Suppressor macrophage treated with lipopolysaccharide for 1 hour (primary cell): Measurements from ENCODE around the gene ADGRB3.
"Not testable (repeated sequence)": the region's sequence is repeated elsewhere in the genome, so short reads cannot be mapped to it uniquely, and the experiment has no call there.

Experiments
- DNase-seq, 3 donors: peaks; one replicate each; pipeline ENCODE4 v3.0.0-alpha.2; 2020 to 2022

ADGRB3 gene

DNA sequence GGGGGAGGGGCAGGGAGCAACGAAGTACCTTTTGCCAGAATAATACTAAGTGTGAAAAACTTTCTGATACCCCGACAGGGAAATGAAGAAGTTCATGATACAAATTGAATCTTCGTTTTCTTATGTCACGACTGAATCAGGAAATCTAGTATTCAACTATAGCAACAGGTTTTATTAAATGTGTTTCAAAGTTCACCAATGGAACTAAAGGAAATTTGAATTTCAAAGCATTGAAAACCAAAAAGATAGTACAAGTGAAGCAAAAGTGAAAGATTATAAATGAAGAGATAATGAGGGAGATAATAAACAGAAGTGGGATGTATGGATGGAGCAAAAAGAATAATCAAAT is 333.2 kb downstream of the ADGRB3 start:
- no peak for DNase-seq

DNA sequence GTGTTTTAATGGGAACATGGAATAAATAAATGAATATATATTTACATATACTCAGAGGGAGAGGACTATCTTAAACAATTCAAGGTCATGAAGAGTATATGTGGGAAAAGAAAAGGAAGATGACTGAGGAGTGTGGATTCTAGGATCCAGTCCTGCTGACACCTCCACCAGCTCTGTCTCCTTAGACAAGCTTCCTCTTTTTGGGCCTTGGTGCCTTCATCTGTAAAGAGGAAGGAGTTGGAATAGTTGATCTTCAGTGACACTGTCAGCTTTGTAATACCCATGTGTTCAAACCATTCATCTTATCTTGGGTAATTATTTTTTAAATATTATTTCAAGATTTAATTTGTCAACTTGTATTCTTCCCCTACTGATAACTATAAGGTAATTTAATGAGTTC is 338.0 kb downstream of the ADGRB3 start:
- peak; percentile 30 to 41 (median 33) for DNase-seq

DNA sequence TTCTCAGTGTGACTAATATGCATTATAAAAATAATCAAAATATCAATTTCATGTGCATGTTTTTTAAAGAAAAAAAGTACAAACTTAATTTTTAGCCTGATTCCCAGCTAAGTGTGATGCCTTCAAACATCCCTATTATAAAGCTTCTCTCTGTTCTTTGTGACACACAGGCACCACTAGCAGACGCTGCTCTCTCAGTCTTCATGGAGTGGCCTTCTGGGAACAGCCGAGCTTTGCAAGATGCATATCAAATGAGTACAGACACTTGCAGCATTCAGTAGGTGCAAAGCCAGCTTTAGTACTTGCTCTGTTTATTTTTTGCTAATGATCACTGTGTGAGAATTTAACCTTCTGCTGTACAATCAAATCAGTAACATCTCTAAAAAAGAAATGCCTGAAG is 340.0 kb downstream of the ADGRB3 start:
- DNase-seq: no peak

DNA sequence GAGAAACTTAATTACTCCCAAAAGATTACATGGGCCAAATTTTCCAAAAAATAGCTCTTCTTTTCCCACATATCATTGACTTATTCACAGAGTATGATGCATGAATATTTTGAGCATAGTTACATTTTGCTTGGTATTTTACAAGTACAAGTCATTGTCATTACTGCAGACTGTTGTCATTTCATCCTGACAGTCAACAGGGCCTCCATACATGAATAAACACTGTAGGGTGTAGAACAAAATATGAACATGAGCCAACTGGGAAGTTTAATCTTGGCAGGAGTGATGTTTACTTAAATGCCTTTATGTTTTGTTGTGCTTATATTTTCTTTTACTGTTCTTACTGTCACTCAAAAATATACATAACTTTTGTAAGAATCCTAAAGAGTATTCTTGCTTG is 340.7 kb downstream of the ADGRB3 start:
- no peak for DNase-seq

DNA sequence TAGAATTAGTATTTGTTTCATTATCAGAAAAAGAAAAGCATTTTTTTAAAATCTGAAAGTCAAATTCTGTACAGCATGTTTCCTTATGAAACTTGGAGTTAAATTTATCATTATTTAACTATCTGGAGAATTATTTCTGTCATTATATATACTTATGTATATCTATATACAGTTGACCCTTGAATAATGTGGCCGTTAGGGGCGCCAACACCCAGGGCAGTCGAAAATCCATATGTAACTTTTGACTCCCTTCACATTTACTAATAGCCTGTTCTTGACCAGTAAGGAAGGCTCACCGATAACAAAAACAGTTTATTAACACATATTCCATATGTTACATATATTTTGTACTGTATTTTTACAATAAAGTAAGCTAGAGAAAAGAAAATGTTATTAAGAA is 341.2 kb downstream of the ADGRB3 start:
- no peak for DNase-seq

GRCh38 chr6:68978411-68978810 is 343.3 kb downstream of the ADGRB3 start:
- DNase-seq: peak in 1 of 3 donors; percentile 33

DNA sequence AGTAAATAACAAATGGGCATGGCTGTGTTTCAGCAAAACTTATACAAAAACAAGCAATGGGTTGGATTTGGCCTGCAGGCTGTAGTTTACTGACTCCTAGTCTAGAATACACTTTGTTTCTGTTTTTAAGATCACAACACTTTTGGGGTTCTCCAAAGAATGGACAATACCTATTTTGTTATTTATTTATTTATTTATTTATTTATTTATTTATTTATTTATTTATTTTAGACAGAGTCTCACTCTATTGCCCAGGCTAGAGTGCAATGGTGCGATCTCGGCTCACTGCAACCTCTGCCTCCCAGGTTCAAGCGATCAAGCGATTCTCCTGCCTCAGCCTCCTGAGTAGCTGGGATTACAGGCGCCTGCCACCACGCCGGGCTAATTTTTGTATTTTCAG is 346.6 kb downstream of the ADGRB3 start:
- DNase-seq: not testable (repeated sequence)

- DNase-seq: no peak
These were observed 353.6 kb downstream of the ADGRB3 start for GRCh38 chr6:68988698-68989097.

- no peak for DNase-seq
These were observed 355.2 kb downstream of the ADGRB3 start for GRCh38 chr6:68990317-68990716.

DNA sequence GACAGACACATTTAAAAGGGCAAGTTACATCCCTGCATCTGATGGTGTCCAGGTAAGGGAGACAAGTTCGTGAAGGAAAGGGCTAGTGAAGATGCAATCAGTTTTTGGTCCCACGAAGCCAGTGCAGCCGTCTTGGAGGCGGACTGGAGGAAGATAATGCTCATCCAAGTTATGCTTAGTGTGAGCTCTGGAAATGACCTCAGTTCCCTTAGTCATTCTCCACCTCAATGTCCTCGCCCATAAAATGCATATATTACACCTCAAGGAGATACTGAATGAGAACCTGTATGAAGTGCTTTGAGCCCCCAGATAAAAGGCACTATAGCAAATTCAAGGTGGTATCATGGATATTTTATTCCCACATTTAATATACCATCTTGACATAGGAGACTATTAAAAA is 358.8 kb downstream of the ADGRB3 start:
- DNase-seq: no peak

- no peak for DNase-seq
These were observed 359.4 kb downstream of the ADGRB3 start for GRCh38 chr6:68994521-68994920.

DNA sequence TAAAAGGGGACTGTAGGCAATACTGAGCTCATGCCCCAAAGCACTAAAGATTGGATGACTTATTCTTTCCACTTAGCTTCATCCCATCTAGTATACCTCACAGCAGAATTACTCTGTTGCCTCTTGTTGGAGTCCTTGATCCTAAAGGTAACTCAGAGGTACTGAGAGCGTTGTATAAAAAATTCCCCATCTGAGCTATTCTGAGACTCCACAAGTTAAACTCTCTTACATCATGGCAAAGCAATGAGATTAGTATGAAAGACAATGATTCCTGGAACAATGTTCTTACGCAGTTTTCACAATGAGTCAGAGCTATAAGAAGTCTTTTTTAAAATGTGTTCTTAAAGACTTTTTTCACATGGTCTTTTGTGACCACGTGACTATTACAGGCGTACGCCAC is 370.1 kb downstream of the ADGRB3 start:
- DNase-seq: no peak

GRCh38 chr6:69007781-69008180 is 372.7 kb downstream of the ADGRB3 start:
- no peak for DNase-seq

GRCh38 chr6:69012211-69012610 is 377.1 kb downstream of the ADGRB3 start:
- no peak for DNase-seq

GRCh38 chr6:69012876-69013275 is 377.8 kb downstream of the ADGRB3 start:
- no peak for DNase-seq

- no peak for DNase-seq
These were observed 383.8 kb downstream of the ADGRB3 start for GRCh38 chr6:69018906-69019305.

DNA sequence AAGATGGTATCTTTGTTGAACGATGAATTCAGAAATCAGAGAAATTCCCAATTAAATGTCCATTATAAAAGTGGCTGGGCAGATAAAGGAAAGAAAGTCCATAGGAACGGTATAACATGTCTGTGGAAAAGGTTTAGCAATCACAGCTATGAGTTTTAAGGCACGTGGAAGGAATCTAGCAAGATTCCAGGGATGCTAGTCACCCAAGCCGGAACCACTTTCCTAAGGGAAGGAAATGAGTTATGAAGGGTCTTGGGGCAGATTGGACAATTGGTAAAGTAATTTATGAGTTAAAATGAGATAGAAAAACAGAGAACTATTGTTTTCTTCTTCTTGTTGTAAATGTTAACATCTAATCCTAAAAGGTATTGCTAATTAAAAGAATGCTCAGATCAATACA is 384.8 kb downstream of the ADGRB3 start:
- no peak for DNase-seq

- DNase-seq: no peak
These were observed 387.9 kb downstream of the ADGRB3 start for GRCh38 chr6:69022993-69023392.

GRCh38 chr6:69026243-69026642 is 391.2 kb downstream of the ADGRB3 start:
- peak; percentile 25 to 63 (median 47) for DNase-seq

GRCh38 chr6:69026715-69027114 is 391.6 kb downstream of the ADGRB3 start:
- no peak for DNase-seq

DNA sequence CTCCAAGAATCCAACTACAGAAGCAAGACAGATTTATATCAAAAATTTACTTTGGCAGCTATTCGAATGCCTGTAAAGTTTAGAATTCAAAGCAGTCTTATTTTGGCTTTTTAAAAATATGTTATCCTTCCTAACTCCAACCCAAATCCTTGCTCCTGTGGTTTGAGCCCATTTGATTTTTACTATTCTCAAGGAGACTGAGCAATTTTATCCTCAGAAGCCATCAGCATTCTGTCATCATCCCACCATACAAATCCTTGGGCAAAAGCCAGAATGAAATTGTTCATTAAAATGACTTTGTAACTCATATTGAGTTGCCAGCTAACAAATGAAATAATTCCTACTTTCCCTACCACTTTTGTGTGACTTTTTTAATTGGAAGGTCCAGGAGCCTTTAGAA is 392.8 kb downstream of the ADGRB3 start:
- no peak for DNase-seq

DNA sequence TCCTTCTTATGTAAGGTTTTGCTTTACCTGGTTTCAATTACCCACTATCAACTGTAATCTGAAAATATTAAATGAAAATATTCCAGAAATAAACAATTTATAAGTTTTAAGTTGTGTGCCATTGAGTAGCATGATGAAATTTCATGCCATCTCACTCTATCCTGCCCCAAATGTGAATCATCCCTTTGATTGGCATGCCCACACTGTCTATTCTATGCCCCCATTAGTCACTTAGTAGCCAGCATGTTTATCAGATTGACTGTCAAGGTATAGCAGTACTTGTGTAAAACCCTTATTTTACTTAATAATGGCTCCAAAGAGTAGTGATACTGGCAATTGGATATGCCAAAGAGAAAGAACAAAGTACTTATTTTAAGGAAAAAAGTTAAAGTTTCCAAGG is 403.8 kb downstream of the ADGRB3 start:
- no peak for DNase-seq

- no peak for DNase-seq
These were observed 407.2 kb downstream of the ADGRB3 start for GRCh38 chr6:69042297-69042696.

- no peak for DNase-seq
These were observed 409.5 kb downstream of the ADGRB3 start for GRCh38 chr6:69044534-69044933.

DNA sequence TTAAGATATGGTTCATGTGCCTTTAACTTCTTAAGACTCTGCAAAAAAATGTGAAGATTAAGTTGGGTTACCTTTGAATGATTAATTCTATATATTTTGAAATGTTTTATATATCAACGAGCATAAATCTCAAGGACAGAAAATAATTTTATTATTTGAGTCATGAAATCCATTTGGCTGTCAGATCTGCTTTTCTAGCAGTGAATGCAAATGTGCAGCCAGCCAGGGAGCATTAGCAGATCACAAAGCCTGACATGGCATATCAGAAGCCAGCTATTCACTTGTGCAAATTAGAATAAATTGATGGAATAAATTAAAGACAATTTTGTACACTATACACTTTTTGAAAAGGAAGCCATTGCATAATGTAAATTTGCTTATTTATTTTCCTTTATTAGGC is 424.3 kb downstream of the ADGRB3 start:
- DNase-seq: no peak

DNA sequence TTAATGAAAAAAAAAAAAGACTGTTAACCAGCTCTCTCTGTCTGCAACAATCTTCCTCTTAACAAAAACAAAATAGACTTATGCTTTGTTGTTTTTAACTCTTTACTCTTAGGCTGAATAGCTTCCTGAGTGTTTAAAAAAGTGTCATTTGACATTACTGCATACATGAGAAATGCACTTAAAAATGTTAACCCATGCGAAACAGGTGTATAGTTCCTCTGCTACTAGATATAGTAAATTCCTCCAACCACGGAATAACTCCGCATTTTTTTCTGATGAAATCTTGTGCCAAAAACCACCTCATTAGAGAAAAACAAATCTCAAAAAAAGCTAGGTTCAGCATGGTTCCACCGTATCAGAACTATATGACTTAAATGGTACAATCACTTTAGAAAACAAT is 426.0 kb downstream of the ADGRB3 start:
- DNase-seq: no peak
